HG03565 (cell line): Measurements from ENCODE around the gene PRSS57.

Source experiments
- ATAC-seq: cut with Tn5 transposase; IDR thresholded peaks from one replicate; pipeline ENCODE4 v1.9.1; 2021; ENCODE audit warnings: mild to moderate bottlenecking, moderate library complexity; ENCODE audit not compliant: unreplicated experiment

Gene PRSS57

GRCh38 chr19:653425-653824 lies 41.8 kb downstream of the PRSS57 start:
- ATAC-seq = no peak

GRCh38 chr19:652467-653389 lies 42.5 kb downstream of the PRSS57 start:
- no peak for ATAC-seq

- no peak for ATAC-seq
Observed at GRCh38 chr19:651991-652390, 43.3 kb downstream of the PRSS57 start.

- ATAC-seq = no peak
Observed at GRCh38 chr19:651114-651818, 44.0 kb downstream of the PRSS57 start.

GRCh38 chr19:650121-650520 lies 45.1 kb downstream of the PRSS57 start:
- ATAC-seq = no peak

GRCh38 chr19:648904-649801 lies 46.1 kb downstream of the PRSS57 start:
- no peak for ATAC-seq

GRCh38 chr19:648305-648704 lies 46.9 kb downstream of the PRSS57 start:
- no peak for ATAC-seq

GRCh38 chr19:647566-648284 lies 47.5 kb downstream of the PRSS57 start:
- no peak for ATAC-seq

- no peak for ATAC-seq
Observed at GRCh38 chr19:646779-647565, 48.3 kb downstream of the PRSS57 start.

GRCh38 chr19:645912-646778 lies 49.1 kb downstream of the PRSS57 start:
- no peak for ATAC-seq

GRCh38 chr19:644789-645188 lies 50.5 kb downstream of the PRSS57 start:
- ATAC-seq = no peak

GRCh38 chr19:644363-644762 lies 50.9 kb downstream of the PRSS57 start:
- ATAC-seq = no peak

- no peak for ATAC-seq
Observed at GRCh38 chr19:643736-644135, 51.5 kb downstream of the PRSS57 start.

GRCh38 chr19:642767-643727 lies 52.2 kb downstream of the PRSS57 start:
- no peak for ATAC-seq

GRCh38 chr19:641702-642101 lies 53.5 kb downstream of the PRSS57 start:
- ATAC-seq = no peak

GRCh38 chr19:640606-641189 lies 54.6 kb downstream of the PRSS57 start:
- no peak for ATAC-seq

GRCh38 chr19:640161-640558 lies 55.1 kb downstream of the PRSS57 start:
- ATAC-seq = no peak
